ENCODE measurements around the gene PKD2.

Gene PKD2

DNA sequence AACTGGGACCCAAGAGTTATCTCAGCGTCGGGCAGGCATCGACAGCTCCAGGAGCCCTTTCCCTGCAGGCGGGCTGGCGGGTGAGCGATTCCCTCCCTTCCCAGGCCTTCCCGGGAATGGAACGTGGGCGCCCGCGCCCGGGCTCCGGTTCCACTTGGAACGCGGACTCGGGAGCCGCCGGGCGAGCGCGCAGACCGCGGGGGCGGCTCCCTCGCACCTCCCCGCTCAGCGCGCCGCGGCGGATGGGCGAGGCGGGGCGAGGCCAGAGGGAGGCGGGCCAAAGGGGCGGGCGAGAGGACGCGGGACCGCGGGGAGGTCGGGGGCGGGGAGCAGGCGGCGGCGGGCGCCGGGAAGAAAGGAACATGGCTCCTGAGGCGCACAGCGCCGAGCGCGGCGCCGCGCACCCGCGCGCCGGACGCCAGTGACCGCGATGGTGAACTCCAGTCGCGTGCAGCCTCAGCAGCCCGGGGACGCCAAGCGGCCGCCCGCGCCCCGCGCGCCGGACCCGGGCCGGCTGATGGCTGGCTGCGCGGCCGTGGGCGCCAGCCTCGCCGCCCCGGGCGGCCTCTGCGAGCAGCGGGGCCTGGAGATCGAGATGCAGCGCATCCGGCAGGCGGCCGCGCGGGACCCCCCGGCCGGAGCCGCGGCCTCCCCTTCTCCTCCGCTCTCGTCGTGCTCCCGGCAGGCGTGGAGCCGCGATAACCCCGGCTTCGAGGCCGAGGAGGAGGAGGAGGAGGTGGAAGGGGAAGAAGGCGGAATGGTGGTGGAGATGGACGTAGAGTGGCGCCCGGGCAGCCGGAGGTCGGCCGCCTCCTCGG, at the start of gene PKD2:
PKD2 (plus strand) TSS at position 332 of the 818 bp plus-strand sequence; CDS start at position 431, 99 bp downstream.
- peak; percentile 85 for DNase-seq

DNA sequence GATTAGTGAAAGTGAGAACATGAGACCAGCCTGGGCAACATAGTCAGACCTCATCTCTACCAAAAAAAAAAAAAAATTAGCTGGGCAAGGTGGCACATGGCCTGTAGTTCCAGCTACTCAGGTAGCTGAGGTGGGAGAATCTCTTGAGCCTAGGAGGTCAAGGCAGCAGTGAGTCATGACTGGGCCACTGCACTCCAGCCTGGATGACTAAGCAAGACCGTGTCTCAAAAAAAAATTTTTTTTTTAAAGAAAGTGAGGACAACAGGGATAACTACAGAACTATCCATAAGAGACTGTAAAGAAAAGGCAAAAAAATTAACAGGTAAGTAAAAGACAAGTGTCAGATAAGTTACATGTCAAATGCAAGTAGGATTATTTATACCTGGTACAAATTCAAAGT, 45.4 kb upstream of the PKD2 start:
- no peak for DNase-seq

DNA sequence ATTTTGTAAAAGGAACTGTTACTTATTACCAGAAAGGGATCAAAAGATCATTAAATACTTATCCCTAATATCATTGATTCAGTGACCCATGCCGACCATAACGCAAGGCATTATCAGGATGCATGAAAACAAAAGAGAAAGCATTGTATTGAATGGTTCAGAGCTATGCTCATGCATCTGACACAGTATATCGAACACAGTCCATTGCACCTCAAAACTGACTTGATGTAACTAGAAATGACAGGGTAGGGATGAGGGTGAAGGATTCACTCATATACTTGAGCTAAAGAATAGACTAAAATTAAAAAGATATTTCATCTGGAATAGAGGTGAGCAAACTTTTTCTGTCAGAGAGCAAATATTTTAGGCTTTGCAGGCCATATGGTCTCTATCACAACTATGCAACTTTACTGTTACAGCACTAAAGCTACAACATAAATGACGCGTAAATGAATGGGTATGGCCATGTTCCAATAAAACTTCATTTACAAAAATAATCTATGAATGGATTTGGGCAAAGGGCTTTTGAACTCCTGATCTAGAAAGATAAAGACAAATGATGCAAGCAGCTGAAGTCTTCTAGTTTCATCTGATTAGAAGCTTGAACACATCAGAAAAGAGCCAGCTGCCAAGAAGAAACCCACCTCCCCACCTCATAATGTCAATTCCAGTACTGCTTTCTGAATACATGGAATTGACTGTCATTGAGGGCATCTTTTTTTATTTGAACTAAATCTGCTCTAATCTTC, 44.9 kb upstream of the PKD2 start:
- DNase-seq, result no peak

DNA sequence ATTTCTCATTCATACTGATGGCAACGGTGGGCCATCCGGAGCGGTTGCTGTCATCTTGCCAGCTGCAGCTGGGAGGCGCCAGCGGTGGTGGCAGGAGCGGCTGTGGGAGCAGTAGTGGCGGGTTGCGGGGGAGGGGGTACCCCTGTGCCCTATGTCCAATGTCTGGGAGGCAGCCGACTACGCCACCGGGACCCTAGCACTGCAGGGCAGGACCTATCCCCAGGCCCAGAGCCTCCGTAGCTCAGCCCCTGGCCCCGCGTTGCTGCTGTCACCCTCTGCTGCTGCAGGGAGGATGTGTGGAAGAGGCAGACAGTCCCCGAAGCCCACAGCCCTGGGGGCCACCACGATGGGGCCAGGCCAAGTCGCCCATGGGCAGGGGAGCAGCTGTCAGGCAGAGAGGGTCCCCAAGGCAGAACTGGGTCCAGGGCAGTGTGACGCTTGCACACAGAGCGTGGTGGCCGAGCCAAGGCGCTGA, 41.9 kb upstream of the PKD2 start:
- no peak for DNase-seq

DNA sequence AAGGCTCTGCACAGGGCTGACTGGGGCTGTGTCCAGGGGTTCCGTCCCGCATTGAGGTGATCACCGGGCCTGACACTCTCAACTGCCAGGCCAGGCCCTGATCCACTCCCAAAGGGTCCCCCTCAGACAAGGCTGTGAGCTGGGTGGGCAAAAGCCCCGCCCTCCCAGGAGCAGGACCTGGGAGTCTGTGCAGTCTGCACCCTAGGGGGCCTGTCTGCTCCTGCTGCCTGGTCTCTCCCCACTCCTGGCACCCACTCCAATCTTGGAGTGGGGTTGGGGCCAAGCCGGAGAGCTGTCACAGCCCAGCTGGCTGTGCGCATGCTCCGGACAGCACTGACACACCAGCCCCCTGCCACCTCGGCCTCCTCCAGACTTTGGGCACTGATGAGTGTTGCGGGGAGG, 41.3 kb upstream of the PKD2 start:
- DNase-seq, result no peak

DNA sequence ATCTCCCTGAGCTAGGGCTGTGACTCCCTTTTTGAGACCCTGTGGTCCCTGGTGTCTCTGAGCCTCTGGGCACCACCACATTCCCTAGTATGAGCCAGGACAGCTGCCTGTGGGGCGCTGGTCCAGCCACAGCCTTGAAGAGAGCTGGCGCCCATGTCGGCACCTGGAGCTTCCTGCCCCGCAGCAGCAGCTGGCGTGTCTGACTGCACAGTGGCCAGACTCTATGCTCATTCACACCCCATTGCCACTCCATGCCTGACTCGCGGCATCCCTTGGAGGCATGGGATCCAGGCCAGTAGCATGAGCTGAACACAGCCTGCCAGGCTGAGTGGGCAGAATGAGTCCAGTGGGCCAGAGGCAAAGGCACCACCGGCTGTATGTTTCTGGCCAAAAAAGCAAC, 40.2 kb upstream of the PKD2 start:
- DNase-seq, result no peak

DNA sequence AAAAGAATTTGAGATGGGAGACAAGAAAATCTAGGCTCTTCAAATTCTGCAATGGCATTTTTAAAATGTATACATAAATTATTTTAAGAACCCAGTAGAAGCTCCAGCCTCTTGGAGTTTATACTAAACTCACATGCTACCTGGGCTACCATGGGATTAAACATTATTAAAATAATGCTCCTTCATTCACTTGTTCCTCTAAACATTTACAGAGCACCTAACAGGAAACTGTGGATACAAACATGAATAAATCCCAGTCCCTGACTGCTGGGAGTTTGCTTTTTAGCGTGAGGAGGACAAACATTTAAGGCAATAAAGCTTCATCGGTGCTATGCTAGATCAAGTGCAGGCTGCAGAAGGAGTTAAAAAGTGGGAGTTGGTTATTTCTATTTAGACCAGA, 37.3 kb upstream of the PKD2 start:
- DNase-seq, result no peak

DNA sequence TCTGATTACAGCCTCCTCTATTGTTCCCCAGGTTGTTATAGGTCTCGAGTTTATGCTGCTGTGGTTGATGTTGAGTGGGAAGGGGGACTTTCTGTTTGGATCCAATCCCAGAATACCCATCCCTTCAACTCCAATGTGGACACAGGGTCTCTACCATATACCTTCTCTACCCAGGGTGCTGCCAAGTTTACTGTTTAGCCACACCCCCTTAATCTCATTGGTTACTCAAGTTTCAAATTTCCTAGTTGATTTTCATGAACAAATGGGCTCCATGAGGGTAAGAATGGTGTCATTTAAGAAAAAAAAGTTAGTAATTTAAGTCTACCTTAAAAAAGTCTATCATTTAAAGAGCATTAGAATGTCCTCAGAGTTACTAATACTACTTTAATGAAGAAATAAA, 35.6 kb upstream of the PKD2 start:
- DNase-seq, result no peak

DNA sequence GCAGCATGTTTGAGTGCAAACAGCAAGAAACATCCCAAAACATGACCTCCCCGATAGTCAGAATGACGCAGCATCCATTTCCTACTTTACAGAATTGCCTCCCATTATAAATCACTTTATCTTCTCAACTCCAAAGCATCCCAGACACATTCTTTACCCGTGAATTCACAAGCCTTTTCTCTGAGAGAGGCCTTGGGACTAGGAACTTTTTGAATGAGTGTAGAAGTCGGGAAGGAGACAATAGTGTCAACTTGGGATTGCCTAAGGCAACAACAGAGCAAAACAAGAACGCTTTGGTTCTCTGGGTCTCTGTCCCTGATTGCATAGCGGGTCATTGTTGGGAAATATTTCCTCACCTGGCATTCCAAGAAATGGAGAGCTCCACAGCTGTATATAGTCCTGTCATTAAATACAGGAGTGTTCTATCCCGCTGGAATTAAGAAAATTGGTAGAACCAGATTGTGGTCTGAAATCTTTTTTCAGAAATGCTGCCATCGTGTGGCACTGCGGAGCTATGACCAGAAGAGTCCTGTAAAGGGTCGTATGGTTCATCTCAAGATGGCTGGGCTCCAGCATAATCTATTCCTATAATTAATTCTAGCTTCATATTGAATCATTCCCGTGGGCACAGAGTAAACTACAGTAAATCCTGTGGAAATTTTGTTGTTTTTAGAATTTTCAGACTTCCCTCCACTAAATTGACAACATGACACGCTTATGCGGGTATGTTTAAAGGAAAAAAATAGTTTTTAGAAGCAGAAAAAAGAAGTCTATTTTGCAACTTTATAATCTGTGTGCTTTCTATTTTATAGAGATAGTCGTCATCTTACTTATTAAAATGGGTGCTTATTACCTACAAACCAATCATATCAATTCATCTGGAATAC, 33.9 kb upstream of the PKD2 start:
- DNase-seq, result peak; percentile 46

DNA sequence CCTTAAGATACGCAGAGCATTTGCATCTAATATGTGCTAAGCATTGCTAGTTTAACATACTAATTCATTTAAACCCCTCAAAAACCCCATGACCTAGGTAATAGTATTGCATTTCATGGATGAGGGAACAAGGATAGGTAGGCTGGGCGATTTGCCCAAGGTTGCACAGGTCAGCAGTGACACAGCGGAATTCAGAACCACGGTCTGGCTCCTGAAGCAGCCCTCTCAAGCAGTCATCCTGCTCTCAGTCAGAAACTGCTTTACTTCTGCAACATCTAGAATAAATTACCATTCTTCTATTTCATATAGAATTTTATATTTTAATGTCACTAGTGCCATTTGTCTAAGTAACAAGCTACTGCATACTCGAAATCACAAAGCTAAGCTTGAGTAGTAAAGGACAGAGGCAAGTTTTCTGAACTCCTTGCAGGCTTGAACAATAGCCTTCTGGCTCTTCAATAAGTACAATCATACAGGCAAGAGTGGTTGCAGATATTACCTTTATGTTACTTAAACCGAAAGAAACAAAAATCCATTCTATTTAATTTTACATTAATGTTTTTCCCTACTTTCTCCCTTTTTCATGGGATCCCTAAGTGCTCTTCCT, 32.5 kb upstream of the PKD2 start:
- no peak for DNase-seq

DNA sequence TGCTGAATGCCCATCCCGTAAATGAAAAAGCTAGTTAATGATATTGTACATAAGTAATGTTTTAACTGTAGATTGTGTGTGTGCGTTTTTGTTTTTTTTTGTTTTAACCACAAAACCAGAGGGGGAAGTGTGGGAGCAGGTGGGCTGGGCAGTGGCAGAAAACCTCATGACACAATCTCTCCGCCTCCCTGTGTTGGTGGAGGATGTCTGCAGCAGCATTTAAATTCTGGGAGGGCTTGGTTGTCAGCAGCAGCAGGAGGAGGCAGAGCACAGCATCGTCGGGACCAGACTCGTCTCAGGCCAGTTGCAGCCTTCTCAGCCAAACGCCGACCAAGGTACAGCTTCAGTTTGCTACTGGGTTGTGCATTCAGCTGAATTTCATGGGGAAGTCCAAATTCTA, 32.0 kb upstream of the PKD2 start, which contains the start of gene SPP1:
SPP1 (plus strand) TSS at position 249 of the 400 bp plus-strand sequence. CDS start 1,182 bp downstream, outside the sequence.
- DNase-seq, result peak; percentile 12

DNA sequence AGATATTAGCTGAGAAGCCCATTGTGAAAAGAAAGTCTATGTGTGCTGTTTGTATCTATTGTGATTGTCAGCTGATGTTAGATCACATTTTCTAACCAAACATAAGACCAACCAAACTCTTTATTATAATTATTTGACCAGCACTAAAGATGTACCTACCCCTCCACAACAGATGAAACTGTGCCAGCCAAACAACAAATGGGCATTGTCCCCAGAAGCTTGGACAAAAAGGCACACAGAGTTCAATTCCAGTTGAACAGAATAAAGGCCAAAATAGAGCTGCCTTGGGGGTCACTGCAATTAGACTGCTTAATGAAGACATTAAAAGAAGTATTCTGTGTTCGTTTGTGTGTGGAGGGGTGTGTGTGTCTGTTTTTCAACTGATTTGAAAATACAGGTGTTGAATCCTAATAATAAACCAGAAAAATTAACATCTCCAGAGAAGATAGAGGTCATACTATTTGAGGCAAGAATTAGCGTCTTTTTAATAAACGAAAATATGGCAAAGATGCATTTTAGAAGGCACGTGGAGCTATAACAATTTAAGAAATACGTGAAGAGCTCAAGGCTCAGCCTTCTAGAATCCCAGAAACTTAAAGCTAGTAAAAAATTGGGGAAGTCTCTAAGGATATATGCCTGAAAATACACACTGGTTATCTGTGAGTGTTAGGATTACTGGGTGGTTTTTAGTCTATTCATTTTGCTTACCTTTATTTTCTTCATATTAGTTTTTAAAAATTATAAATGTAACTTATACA, 29.7 kb upstream of the PKD2 start:
- no peak for DNase-seq

DNA sequence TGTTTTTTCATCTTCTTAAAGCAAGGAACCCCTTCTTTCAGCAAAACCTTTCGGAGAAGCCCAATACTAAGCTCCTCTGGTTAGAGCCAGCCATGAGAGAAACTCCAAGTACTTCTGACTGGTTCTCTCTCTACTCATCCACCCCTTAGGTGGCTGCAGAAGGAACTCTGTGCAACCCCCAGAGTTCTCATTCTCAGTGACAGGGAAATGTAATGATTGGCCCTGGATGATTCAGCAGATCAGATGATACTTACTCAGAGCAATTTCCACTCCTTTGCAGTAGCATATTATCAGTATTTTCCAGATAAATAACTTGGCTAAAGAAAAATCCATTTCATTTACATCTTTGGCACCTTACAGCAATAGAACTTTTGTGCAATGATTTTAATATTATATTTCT, 28.8 kb upstream of the PKD2 start:
- no peak for DNase-seq

DNA sequence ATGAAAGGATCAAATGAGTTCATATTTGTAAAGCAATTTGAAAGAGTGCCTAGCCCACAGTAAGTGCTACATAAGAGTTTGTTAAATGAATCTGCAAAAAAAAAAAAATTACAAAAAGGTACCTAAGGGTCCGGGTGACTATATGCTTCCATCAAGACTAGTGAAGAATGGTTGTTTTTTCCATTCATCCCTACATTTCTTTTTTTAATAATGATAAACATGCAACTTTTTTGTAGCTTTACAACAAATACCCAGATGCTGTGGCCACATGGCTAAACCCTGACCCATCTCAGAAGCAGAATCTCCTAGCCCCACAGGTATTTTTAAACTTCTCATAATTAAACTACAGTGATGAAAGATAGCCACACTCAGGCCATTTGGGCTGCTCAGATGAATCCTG, 27.6 kb upstream of the PKD2 start:
- no peak for DNase-seq

DNA sequence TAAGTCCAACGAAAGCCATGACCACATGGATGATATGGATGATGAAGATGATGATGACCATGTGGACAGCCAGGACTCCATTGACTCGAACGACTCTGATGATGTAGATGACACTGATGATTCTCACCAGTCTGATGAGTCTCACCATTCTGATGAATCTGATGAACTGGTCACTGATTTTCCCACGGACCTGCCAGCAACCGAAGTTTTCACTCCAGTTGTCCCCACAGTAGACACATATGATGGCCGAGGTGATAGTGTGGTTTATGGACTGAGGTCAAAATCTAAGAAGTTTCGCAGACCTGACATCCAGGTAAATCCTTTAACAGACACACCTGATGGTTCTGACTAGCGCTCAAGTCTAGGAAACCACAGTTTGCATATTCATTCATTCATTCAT, 25.9 kb upstream of the PKD2 start:
- no peak for DNase-seq

DNA sequence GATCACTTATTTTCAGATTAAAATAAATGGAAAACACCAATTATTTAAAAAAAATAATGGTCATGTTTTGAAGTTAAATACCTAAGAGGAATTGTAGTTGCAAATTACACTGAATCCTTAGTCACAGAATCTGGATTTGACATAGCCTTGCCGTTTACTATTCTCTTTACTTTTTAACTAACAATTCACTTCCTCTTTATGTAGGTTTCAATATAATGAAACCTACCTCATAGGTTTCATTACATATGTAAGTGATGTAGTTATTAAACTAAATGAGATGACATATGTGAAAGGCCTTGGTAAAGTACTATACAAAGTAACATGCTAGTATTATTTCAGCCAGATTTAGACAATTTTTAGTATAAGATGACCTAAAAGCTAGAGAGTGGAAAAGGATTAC, 25.4 kb upstream of the PKD2 start:
- DNase-seq, result no peak

DNA sequence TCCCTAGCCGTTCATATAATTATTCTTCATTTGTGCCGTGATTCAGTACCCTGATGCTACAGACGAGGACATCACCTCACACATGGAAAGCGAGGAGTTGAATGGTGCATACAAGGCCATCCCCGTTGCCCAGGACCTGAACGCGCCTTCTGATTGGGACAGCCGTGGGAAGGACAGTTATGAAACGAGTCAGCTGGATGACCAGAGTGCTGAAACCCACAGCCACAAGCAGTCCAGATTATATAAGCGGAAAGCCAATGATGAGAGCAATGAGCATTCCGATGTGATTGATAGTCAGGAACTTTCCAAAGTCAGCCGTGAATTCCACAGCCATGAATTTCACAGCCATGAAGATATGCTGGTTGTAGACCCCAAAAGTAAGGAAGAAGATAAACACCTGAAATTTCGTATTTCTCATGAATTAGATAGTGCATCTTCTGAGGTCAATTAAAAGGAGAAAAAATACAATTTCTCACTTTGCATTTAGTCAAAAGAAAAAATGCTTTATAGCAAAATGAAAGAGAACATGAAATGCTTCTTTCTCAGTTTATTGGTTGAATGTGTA, 24.9 kb upstream of the PKD2 start:
- DNase-seq, result no peak

DNA sequence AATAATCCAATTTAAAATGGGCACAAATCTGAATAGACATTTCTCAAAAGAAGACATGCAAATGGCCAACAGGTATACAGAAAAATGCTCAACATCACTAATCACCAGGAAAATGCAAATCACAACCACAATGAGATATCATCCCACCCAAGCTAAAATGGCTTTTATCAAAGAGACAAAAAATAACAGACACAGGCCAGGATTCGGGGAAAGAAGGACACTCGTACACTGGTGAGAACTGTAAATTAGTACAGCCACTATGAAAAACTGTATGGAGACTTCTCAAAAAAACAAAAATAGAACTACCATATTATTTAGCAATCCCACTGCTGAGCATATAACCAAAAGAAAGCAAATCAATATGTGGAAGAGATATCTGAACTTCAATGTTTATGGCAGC, 23.4 kb upstream of the PKD2 start:
- no peak for DNase-seq

DNA sequence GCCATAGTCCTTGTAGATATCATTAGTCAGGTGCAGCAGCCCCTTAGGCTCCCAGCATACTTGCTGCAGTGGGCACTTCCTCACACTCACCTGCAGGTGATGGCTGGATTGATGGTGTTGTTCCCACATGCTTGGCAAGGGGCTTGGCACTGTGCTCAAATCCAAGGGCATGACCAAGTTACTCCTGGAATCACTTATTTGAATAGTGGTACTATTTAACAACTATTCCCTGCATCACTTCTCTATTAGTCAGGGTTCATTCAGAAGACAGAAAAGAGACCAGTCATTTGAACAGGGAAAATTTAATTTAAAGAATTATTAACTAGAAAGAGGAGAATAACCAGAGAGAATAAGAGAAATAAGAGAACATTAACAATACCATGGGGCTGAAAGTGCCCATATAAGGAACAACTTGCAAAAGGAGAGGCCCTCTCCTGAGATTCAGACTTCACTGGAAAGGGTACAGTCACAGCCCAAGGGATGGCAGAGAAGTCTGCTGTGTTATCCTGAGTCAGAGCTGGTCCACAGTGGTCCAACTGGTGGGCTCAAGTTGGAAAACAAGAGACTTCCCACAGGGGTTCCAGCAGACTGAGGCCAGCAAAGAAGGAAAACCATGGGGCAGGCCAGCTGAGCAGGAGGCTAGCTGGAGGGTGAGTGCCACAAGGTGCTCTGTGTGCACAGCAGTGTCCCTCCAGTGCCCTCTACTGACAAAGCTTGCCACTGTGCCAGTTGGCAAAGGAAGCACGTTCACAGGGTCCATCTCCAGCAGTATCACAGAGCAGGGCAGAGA, 22.1 kb upstream of the PKD2 start:
- DNase-seq, result peak; percentile 39

DNA sequence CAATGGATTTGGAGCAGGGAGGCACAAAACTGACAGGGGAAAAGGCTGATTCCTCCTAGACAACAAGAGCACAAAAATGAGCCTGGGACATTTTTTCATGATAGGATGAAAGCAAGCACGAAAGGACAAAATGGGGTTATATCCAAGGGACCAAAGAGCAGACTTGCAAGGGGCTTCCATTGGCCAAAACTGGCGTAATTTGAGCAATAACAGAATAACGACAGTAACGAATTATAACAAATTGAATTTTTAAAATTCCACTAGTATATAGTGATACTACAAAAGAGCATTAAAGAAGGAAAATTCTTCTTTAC, 21.6 kb upstream of the PKD2 start:
- DNase-seq, result no peak

DNA sequence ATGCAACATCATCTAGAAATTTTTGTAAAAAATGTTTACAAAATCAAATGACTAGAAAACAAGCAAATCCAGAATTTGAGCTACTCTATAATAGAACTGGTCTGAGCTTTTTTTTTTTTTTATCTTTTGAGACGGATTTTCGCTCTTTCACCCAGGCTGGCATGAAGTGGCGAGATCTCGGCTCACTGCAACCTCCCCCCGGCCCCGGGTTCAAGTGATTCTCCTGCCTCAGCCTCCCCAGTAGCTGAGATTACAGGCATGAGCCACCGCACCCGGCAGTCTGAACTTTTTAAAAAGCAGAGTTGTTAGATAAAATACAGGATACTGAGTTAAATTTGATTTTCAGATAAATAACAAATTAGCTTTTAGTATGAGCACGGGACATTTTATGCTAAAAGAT, 20.9 kb upstream of the PKD2 start:
- DNase-seq, result no peak
